Superior temporal gyrus (tissue), 1 donor: Measurements from ENCODE around the gene MYO15B.

ENCODE experiments used
- DNase-seq: peaks from one replicate; pipeline ENCODE4 v3.0.0-alpha.2; 2016; ENCODE audit errors: extremely low spot score

MYO15B gene

GRCh38 chr17:75587675-75588595, at the start of gene MYO15B:
Gene MYO15B (plus strand): TSS chr17:75587800. CDS start chr17:75588058, 258 bp downstream.
- peak; percentile 28 for DNase-seq

GRCh38 chr17:75539967-75540729, 47.5 kb upstream of the MYO15B start:
- DNase-seq: no peak

DNA sequence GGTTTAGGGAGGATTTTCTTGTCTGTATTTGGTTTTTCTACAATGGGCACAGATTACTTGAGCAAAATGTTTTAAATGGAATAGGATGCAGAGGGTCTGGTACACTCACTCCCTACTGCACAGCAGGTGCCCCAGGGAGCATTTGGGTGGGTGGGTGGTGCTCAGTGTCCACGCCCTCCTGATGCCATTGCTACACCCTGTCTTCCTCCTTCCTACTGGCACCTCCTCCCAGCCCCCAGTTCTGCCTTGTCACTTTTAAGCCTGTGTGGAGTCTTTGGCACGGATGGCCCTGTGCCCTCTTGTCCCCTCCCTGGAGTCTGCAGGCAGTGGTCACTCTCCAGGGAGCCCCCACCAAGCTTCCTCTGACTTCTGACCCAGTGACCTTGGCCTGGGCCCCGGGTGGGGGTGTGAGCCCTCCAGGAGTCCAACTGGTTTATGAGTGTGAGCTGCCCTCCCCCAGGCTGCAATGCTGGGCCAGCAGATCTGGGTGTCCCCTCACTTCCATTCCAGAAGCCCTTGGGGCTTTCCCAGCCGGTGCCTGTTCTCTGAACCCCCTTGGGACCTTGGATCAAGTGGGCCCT, 46.6 kb upstream of the MYO15B start:
- no peak for DNase-seq

DNA sequence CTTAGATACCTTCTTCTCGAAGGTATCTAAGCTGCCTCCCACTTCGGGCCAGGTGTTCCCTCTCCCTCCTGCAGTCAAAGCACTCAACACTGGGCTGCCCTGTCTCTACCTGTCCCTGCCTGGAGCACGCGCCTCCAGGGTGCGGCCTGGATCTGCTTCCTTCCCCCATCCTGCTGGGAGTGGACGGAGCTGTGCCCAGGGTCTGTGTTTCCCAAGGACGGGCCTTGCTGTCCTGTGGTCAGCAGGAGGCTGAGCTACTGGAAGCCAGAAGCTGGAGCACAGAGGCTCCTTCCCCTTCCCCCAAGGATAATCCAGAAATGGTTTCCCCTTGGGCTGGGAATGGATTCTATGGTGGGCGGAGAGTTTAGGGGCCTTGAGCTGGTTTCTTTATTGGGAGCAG, 45.4 kb upstream of the MYO15B start:
- DNase-seq: no peak

DNA sequence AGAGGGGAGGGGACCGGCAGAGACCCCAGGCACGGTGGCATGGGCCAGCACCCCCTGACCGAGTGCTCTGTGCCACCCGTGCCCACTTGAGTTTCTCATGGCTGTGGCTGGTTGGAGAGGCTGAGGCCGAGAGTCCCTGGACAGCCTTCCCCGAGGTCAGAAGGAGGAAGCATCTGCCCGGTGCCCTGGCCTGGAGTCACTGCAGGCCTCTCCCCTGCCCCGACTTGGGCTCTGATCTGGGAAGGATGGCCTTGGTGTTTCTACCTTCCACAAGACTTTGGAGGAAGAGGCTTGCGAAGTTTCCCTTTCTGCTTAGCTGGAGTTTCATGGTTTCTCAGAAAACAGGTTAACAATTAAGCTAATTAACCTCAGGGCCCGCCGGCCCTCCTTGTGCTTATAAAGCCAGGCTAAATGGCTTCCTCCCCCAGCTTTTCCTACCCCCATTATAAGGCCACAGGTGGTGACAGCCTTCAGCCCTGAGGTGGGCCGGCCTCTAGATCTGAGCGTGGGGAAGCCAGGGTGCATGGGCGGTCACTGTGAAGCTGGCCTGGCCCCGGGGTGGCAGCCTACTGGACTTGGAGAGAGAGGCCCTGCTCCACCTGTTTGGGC, 44.8 kb upstream of the MYO15B start:
- no peak for DNase-seq

DNA sequence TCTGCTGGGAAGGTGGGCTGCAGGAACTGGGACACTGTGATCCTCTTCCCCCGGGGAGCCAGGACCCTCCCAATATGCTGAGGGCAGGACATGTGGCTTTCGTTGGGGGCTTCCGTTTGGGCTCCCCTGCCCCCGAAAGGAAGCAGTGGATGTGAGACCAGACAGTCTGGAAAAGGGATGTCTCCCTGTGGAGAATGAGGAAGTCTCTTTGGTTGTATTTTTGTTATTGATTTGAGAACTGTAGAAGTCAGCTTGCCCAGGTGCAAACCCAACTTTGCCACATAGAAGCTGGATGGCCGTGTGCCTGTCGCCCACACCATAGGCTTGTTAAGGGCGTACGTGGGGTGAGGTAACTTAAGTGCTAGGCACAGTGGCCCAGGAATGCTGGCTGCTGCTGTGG, 43.4 kb upstream of the MYO15B start:
- no peak for DNase-seq

DNA sequence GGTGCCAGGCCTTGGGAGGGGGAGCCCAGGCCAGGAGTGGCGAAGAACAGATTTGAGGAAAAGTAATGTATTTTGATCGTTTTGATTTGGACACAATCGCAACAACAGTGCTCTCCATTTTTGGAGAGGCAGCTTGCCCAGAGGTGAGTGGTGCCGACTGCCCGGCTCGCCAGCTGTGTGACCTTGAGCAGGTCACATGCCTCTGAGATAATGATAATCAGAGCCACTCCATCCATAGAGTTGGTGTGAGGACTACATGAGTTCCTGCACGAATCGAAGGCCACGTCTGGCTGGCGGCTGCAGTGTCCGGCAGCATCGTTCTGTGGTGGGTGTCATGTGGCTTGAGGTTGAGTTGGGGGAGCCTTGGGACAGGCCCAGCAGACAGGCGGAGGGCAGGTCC, 41.4 kb upstream of the MYO15B start:
- DNase-seq: no peak

GRCh38 chr17:75547091-75547490, 40.5 kb upstream of the MYO15B start:
- no peak for DNase-seq

GRCh38 chr17:75548813-75549212, 38.8 kb upstream of the MYO15B start:
- no peak for DNase-seq

DNA sequence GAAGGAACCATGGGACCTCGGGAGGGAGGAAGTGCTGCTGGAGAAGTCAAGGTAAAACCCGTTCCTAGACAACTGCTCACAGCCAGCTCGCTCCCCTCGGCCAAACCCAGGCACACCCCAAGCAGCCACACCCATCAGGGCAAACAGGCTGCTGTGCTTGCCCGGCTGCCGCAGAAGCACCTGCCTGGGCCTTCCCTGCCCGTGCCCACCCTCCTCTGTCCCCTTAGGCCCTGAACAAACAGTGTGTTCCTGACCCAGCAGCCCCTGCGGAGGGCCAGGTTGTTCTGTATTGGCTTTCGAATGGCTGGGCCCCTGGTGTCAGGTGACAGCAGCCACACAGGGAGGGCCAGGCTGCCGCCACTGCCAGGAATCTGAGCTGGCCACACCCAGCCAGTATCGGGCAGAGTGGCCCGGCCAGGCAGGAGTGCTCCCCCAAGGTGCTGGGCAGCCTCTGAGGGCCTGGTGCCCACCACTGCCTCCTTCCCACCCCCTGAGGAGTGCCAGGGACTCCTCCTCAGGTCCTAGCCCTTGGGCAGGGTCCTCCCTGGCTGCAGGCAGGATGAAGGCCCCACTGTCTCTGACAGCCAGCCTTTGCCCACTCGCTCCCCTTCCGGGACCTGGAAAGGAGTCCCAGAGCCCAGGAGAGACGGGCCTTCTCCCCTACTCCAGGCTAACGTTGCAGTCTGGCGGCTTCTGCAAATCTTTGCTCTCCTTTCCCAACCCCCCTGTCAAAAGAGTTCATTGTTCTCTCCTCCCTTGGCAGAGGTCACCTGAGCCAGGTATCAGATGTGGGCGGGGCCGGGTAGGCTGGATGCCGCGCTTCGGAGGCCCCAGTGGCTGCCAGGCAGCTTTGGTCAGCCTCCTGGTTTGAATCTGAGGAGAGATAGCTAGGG, 38.1 kb upstream of the MYO15B start:
- DNase-seq: no peak

- DNase-seq: no peak
Observed at GRCh38 chr17:75550139-75550465, 37.5 kb upstream of the MYO15B start.

GRCh38 chr17:75551266-75551665, 36.3 kb upstream of the MYO15B start:
- DNase-seq: no peak

GRCh38 chr17:75552425-75553294, 34.9 kb upstream of the MYO15B start:
- DNase-seq: no peak

GRCh38 chr17:75553295-75554110, 34.1 kb upstream of the MYO15B start:
- no peak for DNase-seq

GRCh38 chr17:75555679-75556153, 31.9 kb upstream of the MYO15B start:
- no peak for DNase-seq

DNA sequence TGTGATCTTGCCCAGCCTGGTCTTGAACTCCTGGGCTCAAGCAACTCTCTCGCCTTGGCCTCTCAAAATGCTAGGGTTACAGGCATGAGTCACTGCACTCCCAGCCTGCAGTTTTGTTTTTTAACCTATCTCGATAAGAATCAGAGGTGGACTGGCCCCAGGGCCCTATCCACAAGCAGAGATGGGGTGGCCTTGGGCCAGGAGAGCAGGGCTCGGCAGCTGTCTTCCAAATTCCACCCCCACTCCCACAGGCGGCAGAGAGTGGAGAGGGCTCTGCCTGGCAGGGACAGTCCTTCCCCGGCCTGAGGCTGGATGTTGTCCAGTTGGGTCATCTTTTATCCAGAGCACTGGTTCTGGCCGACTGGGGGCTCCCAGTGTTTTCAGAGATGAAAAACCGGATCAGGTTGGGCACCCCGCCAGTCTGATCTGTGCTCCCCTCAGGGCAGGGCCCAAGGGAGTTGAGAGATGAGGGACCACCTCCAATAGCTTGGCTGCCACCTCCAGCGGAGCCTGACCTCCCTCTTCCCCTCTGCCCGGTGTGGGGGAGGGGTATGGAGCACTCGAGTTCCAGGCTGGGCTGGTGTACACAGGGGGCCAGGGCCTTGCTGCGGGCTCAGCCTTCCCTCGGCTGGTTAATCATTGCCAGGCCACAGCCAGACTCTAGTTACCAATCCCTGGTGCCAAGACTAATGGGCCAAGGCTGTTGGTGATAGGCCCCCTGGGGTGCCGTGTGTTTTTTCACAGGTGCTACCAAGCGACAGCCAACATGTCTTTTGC, 30.3 kb upstream of the MYO15B start:
- peak; percentile 81 for DNase-seq

GRCh38 chr17:75557852-75558665, 29.5 kb upstream of the MYO15B start:
- no peak for DNase-seq
